ENCODE measurements around the gene NWD2. TPM values are rescaled to one million over a fixed set of nuclear protein-coding genes. Genes with fewer than 3 reads are reported as not detected.

The NWD2 gene
- total RNA-seq, 1 donor from 2014 or later = not detected

DNA sequence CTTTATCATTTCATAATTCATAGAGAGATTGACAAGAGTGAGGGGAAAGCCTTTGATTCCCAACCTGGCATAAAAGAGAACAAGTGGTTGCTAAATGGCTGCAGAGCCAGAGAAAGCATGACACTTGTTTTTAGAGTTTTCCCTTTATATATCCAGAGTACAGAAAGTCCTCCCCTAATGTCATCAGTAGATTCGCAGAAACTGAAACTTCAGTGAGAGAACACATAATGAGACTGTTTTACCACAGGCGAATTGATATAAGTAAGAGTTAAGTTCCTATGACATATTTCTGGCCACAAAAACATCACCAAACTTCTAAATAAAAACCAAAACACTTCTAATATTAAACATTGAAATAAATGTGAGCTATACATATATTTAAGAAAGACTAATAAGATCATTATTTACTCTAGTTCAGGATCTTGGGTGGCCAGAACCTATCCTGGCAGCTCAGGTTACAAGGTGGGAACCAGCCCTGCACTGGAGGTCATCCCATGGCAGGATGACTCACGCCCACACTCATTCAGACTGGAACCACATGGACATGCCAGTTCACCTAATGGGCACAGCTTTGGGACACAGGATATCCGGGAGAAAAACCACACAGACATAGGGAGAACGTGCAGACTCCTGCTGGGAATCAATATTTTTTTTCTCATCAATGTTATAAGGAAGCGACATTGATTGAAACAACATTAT is 35.5 kb downstream of the NWD2 start:
- DNase-seq (ENCODE audit: low read depth) = peak; percentile 64

DNA sequence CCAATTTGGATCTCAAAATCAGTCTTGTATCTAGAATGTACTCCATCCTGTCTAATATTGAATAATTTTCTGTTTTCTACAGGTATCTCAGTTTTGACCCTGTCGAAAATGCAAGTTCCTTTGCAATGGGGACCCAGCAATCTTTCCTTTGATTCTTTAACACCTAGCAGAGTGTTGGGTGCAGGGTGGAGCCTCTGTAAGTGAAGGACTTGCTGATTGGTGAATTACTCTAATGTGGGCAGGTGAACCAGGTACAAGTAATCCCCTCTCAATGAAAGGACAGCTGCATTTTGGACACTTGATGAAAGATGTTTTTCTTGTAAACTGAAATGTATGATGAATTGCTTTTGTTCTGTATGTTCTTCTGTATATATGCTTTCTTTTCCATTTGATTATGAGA is 54.9 kb downstream of the NWD2 start:
- no peak for DNase-seq (ENCODE audit: low read depth)

GRCh38 chr4:37304612-37305011 is 60.1 kb downstream of the NWD2 start:
- no peak for DNase-seq (ENCODE audit: low read depth)

DNA sequence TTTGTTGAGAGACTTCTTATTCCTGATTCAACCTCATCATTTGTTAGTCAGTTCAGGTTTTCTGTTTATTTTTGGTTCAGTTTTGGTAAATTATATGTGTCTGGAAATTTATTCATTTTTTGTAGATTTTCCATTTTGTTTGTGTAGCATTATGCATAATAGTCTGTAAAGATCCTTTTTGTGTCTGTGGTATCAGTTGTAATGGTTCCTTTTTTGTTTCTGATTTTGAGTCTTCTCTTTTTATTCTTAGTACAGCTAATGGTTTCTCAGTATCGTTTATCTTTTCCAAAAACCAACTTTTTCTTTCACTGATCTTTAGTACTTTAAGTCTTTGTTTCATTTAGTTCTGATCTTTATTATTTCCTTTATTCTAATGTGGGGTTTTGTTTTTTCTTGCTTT is 61.4 kb downstream of the NWD2 start:
- no peak for DNase-seq (ENCODE audit: low read depth)

DNA sequence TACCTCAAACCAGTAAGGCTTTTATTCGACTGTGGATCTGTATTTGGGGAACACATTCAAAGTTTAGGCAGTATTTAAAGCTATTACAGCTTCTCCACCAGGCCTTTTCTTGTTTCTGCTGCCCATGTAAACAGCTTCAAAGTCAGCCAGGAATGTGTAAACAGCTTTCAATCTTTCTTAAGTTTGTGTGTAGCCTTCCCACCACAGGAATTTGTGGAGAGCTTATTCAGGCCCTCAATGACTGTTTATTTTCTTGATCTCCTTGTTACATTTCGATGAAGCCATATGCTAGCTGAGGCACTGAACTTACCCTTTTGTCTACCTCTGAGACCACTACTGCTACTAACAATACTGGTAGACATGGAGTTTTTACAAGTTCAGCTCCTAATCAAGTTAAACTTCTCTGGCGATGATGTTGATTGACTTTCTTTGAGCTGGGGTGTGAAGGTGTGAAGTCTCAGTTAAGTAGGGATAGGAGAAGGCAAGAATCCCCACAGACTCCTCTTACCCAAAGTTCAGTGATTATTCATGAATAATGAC is 72.6 kb downstream of the NWD2 start:
- DNase-seq (ENCODE audit: low read depth) = peak; percentile 29

DNA sequence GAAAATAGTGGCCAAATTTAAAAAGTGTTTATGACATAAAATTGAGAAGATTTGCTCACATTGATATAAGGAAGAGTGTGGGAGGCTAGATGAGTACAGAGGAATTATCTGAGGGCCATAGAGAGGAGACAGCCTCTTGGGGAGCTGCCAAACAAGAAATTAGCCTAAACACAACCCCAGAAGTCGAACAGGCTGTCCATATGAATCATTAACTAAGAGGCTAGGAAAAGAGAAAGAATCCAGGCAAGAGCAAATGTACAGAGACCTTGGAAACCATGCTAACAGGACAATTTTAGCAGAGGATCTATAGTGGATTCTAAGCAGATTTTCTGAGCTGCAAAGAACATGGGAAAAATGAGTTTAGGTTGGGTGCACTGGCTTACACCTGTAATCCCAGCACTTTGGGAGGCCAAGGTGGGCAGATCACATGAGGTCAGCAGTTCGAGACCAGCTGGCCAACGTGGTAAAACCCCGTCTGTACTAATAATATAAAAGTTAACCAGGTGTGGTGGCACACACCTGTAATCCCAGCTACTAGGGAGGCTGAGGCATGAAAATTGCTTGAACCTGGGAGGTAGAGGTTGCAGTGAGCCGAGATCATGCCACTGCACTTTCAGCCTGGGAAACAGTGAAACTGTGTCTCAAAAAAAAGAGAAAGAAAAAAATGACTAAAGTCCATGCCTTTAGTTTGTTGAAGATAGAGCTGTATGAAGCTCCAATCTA is 76.1 kb downstream of the NWD2 start:
- DNase-seq (ENCODE audit: low read depth) = no peak

GRCh38 chr4:37322122-37322521 is 77.6 kb downstream of the NWD2 start:
- DNase-seq (ENCODE audit: low read depth) = no peak

DNA sequence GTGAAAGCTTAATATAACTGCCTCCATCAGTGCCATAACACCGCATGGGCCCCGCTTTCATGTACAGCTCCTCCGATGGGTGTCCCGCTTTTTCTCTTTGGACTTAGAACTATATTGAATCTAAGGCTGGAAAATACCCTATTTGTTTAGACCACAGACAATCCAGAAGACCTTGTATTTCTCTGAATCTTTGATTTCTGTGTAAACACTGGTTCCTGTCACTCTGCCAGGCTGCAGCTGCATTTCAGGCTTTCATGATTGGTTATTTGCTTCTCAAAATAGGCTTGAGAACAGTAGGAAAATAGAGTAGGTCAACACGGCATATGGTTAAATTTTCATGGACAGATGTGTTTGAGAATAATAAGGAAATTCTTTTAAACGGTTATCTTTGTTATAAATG is 80.0 kb downstream of the NWD2 start:
- no peak for DNase-seq (ENCODE audit: low read depth)

DNA sequence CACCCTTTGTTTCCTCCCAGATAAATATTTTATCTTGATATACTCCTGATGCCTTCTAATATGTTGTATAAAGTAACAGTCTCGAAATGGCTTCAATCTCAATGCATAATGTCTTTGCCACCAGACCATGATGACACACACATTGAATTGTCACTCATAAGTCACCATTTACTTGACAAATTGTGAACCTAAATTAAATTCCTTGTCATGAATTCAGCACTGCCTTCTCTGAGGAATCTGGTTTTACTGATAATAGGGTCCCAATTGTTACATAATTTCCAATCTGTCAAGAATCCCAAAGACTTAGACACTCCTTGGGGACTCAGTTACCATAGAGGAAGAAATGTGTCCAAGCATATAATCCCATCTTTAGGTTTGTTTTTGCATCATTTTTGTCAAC is 82.3 kb downstream of the NWD2 start:
- no peak for DNase-seq (ENCODE audit: low read depth)

- no peak for DNase-seq (ENCODE audit: low read depth)
Observed at GRCh38 chr4:37338972-37339371, 94.4 kb downstream of the NWD2 start.

GRCh38 chr4:37358748-37359147 is 114.2 kb downstream of the NWD2 start:
- DNase-seq (ENCODE audit: low read depth) = no peak

DNA sequence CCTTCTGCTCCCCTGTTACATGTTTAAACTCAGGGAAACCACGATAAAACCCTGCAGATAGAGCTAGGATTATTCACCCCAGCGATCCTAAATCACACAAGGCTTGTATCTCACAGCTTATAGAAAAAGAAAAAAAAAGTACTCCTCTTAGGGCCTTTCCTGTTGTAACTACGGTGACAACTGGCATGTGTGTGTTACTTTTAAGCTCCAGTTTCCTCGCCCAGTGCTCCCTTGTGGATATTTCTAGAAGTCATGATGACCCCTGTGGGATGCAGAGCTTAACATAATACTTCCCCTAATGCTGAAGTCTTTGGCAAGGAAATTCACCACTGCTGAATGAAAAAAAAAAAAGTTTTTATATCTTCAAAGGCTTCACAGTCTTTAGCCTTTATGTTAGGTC is 114.7 kb downstream of the NWD2 start:
- no peak for DNase-seq (ENCODE audit: low read depth)

GRCh38 chr4:37365888-37366287 is 121.3 kb downstream of the NWD2 start:
- peak; percentile 42 for DNase-seq (ENCODE audit: low read depth)

GRCh38 chr4:37367901-37368300 is 123.4 kb downstream of the NWD2 start:
- DNase-seq (ENCODE audit: low read depth) = no peak

GRCh38 chr4:37370052-37370451 is 125.5 kb downstream of the NWD2 start:
- no peak for DNase-seq (ENCODE audit: low read depth)

DNA sequence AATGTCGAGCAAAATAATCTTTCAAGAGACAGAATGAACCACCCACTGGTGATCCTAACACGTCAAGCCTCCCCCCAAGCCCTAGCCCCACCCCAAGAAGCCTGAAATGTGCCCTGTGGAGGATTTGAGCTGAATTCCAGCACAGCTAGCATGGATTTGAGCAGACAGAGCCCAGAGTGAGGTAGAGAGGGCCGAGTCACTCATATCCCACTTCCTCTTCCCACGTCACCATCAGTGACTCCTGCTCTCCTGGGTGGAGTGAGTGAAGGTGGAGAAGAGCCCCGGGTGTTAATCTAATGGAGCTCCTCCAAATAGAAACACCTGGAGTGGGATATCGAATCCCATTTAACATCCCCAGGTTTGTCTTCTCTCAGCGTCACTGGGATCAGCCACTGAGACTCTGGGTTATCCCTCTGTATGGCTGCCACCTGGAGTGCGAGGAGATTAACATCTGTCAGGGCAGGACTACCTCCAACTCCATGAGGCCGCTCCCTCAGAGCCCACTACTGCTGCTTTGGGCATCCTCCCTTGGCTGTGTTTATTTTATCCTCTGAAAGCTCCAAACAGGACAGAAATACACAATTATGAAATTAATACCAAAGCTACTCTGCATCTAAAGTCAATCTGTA is 136.6 kb downstream of the NWD2 start:
- no peak for DNase-seq (ENCODE audit: low read depth)

- peak; percentile 45 for DNase-seq (ENCODE audit: low read depth)
Observed at GRCh38 chr4:37383579-37384229, 139.2 kb downstream of the NWD2 start.

DNA sequence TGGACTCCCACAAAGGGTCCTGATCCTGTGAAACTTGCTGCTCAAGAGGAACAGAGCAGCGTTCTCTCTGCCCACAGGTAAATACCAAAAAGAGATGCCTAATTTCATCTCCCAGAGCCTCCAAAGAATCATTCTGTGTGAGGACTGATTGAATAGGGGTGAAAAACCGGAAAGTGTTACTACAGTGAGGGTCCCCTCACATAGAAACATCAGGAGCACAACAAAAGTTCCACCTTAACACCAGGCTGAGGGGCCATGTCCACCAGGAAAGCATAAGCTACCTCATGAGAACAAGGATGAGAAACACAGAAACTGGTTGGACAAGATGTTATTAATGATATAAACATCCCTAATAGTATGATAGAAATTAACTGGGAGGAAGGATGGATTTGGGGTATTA is 140.9 kb downstream of the NWD2 start:
- no peak for DNase-seq (ENCODE audit: low read depth)

GRCh38 chr4:37388681-37389365 is 144.3 kb downstream of the NWD2 start:
- DNase-seq (ENCODE audit: low read depth) = peak; percentile 22

- no peak for DNase-seq (ENCODE audit: low read depth)
Observed at GRCh38 chr4:37389366-37389765, 144.8 kb downstream of the NWD2 start.

- DNase-seq (ENCODE audit: low read depth) = peak; percentile 68
Observed at GRCh38 chr4:37389967-37390580, 145.5 kb downstream of the NWD2 start.

Measured in renal cortical epithelial cell (primary cell).